Activated naive CD8-positive, alpha-beta T cell treated with anti-CD3 and anti-CD28 coated beads, Interleukin-2, amount 10 ng/mL, durations not matched to agents 7 days and 5 days (primary cell): ENCODE data around the gene PAXX. TPM values are rescaled to one million over a fixed set of nuclear protein-coding genes. Genes with fewer than 3 reads are reported as not detected.
"Not testable (repeated sequence)": the region's sequence is repeated elsewhere in the genome, so short reads cannot be mapped to it uniquely, and the experiment has no call there.

Experiments
- ATAC-seq: fragments of 150-1000 bp; cut with Tn5 transposase; one replicate; pipeline ENCODE4 v1.10.0; 2021; ENCODE audit warnings: low read depth, moderate library complexity
- POLR2A ChIA-PET: fragments of 350-600 bp; sonication (Branson Sonifier 250); formaldehyde crosslinking; loops from one replicate; lab custom pipeline; 2021; ENCODE audit warnings: antibody characterized with exemption; lab: Charles Lee
- DNase-seq: peaks from one replicate; pipeline ENCODE4 v3.0.0; 2021
- H3K27ac Mint-ChIP-seq: one replicate; pipeline ENCODE4 v1.8.0; 2022; ENCODE audit warnings: mild to moderate bottlenecking, mixed read lengths
- H3K27me3 Mint-ChIP-seq: one replicate; pipeline ENCODE4 v1.8.0; 2022; ENCODE audit warnings: mild to moderate bottlenecking, moderate library complexity, mixed read lengths
- H3K36me3 Mint-ChIP-seq: one replicate; pipeline ENCODE4 v1.8.0; 2021; ENCODE audit warnings: mild to moderate bottlenecking, mixed read lengths
- H3K4me1 Mint-ChIP-seq: one replicate; pipeline ENCODE4 v1.8.0; 2021; ENCODE audit warnings: mixed read lengths
- H3K4me3 Mint-ChIP-seq: one replicate; pipeline ENCODE4 v1.8.0; 2022; ENCODE audit warnings: mild to moderate bottlenecking, moderate library complexity, mixed read lengths
- H3K9me3 Mint-ChIP-seq: one replicate; pipeline ENCODE4 v1.8.0; 2021; ENCODE audit warnings: mixed read lengths
- total RNA-seq, 2 experiments: library from RNA; stranded (reverse); gene quantifications; one replicate each; pipeline ENCODE4 v1.2.3, GENCODE V29; 2021

PAXX gene
- total RNA-seq, 2 experiments from 2014 or later: 93.4 to 97.2 TPM

GRCh38 chr9:136996361-136997292, 4.4 kb downstream of the PAXX start, which contains the start of gene CLIC3:
Gene CLIC3, minus strand, starts transcription at chr9:136996568. Its CDS starts 25 bp downstream, at chr9:136996543.
- peak within 1 kb of the TSS; percentile 82 for H3K27ac Mint-ChIP-seq
- peaks cover 2% of the 10 kb centered on the region for H3K36me3 Mint-ChIP-seq
- ATAC-seq (peak; percentile 10), DNase-seq (peak; percentile 73)
- peaks cover 2% of the 10 kb centered on the region for H3K27me3 Mint-ChIP-seq
- POLR2A ChIA-PET: interaction anchor here (0.9 to 1.7 kb wide), 11 partner anchors 18 to 133 kb away, joined by 3 to 10 read pairs (median 3); partner anchors contain the start of genes C8G and MAN1B1
- peaks cover 34% of the 10 kb centered on the region for H3K4me1 Mint-ChIP-seq
- peak within 1 kb of the TSS; percentile 64 for H3K4me3 Mint-ChIP-seq
- H3K9me3 Mint-ChIP-seq: no peaks in the 10 kb centered on the region

- POLR2A ChIA-PET: interaction anchor here (1.1 to 1.7 kb wide), 4 partner anchors 29 to 132 kb away, joined by 3 to 5 read pairs (median 4); no protein-coding TSS in a partner anchor
- peak overlapping the region; percentile 82 for H3K27ac Mint-ChIP-seq
- peak overlapping the region; percentile 70 for H3K4me3 Mint-ChIP-seq
- DNase-seq: no peak
- H3K9me3 Mint-ChIP-seq: no peaks in the 10 kb centered on the region
- peaks cover 33% of the 10 kb centered on the region for H3K4me1 Mint-ChIP-seq
- peaks cover 7% of the 10 kb centered on the region for H3K27me3 Mint-ChIP-seq
- no peak for ATAC-seq
- H3K36me3 Mint-ChIP-seq: peaks cover 2% of the 10 kb centered on the region
Measured at GRCh38 chr9:136997371-136997770, 5.1 kb downstream of the PAXX start.

- ATAC-seq: peak; percentile 7
- Mint-ChIP-seq H3K27me3 (peaks cover 10% of the 10 kb centered on the region), H3K9me3 (no peaks in the 10 kb centered on the region), H3K4me1 (peaks cover 33% of the 10 kb centered on the region), H3K36me3 (peaks cover 2% of the 10 kb centered on the region), H3K4me3 (peak overlapping the region; percentile 70), H3K27ac (peak overlapping the region; percentile 82)
- DNase-seq: peak; percentile 58
- POLR2A ChIA-PET: interaction anchor here (1.1 kb wide), 1 partner anchor 50 kb away, joined by 3 read pairs; no protein-coding TSS in a partner anchor
Measured at GRCh38 chr9:136997830-136998234, 5.6 kb downstream of the PAXX start.

DNA sequence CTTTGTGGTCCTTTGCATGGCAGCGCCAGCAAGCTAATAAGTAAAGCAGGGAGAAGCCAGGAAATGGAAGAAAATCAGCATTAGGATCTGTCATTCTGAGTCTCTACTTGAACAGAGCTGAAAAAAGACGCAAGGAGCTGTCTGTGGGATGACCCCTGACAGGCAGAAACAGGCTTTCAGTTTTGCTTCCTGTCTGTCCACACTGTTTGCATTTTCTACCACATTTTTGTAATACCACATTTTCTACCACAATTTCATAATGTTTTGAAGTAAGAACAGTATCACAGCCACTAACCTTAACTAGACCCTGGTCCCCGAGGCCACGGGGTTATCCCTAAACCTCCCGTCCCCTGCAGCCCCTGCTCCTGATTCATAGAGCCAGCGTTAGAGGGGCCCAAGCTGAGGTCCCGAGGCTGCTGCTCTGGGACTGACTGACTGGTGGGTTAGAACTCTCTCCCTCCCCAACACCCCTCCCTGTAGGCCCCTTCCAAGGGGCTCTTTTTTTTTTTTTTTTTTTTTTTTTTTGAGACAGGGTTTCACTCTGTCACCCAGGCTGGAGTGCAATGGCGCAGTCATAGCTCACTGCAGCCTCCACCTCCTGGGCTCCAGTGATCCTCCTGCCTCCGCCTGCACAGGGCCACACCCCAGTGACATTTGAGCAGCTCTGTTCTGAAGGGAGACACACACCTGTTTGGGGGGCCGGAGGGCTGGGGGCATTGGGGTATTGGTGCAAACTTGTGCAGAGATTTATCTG, 8.1 kb downstream of the PAXX start:
- Mint-ChIP-seq H3K27ac (peak overlapping the region; percentile 82), H3K36me3 (no peaks in the 10 kb centered on the region), H3K4me1 (peaks cover 28% of the 10 kb centered on the region), H3K9me3 (no peaks in the 10 kb centered on the region), H3K4me3 (peak overlapping the region; percentile 65), H3K27me3 (peaks cover 12% of the 10 kb centered on the region)
- DNase-seq: peak; percentile 58
- POLR2A ChIA-PET: interaction anchor here (0.6 to 1.8 kb wide), 10 partner anchors 8 to 646 kb away, joined by 3 to 11 read pairs (median 4); partner anchors contain the start of gene PAXX
- peak; percentile 59 for ATAC-seq

DNA sequence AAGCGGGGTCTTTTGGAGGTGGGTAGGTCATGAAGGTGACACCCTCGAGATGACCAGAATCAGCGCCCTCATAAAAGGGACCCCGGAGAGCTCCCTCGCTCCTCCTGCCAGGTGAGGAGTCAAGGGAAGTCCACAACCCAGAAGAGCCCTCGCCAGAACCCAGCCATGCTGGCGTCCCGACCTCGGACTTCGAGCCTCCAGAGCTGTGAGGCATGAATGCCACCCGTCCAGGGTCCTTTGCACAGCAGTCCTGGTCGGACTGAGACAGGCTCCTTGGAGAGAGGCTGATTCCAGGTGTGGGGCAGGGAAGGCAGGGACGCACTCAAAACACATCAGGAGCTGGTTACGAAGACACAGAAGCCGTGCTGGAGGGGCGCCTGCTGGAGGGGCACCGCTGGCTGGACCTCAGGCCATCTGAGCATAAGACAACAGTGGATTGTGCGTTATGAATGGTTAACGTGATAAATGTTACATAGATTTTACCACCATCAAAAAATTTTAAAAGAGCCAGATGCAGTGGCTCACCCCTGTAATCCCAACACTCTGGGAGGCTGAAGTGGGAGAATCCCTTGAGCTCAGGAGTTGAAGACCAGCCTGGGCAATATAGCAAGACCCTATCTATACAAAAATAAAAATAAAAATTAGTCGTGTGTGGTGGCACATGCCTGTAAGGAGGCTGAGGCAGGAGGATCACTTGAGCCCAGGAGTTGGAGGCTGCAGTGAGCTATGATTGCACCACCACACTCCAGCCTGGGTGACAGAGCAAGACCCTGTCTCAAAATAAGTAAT, 9.8 kb downstream of the PAXX start:
- POLR2A ChIA-PET: no interaction called here
- ATAC-seq (no peak), DNase-seq (no peak)
- Mint-ChIP-seq H3K27ac (no peak overlapping the region), H3K27me3 (peaks cover 12% of the 10 kb centered on the region), H3K4me1 (peaks cover 29% of the 10 kb centered on the region), H3K36me3 (no peaks in the 10 kb centered on the region), H3K4me3 (no peak overlapping the region), H3K9me3 (no peaks in the 10 kb centered on the region)

DNA sequence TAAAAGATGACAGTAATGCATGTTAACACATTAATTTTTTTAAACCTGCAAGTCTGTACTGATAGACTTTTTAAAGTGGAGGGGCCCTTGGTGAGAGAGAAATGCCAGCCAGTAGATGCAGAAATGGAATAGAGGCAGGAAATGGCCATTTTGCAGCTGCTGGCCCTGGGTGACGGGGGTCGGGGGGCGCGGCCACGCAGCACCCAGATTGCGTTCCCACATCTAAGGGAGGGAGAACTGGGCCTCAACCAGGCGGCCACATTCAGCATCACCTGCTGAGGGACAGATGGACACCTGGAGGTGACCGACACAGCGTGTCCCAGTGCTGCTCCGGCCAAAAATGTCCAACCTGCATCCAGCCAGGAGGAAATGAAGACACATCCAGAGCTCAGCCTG, 10.4 kb downstream of the PAXX start:
- Mint-ChIP-seq H3K4me1 (peaks cover 27% of the 10 kb centered on the region), H3K4me3 (no peak overlapping the region), H3K36me3 (no peaks in the 10 kb centered on the region), H3K9me3 (no peaks in the 10 kb centered on the region), H3K27ac (no peak overlapping the region), H3K27me3 (peaks cover 12% of the 10 kb centered on the region)
- no peak for ATAC-seq
- POLR2A ChIA-PET: no interaction called here
- no peak for DNase-seq

DNA sequence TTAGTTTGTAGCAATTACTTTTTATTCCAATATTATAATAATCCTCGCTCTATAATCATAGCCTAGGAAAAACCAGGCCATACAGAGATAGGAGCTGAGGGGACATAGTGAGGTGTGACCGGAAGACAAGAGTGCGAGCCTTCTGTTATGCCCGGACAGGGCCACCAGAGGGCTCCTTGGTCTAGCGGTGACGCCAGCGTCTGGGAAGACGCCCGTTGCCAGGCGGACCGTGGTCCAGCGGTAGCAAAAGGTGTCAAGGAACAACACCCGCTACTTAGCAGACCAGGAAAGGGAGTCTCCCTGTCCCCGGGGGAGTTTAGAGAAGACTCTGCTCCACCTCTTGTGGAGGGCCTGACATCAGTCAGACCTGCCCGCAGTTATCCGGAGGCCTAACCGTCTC, 12.1 kb downstream of the PAXX start:
- H3K4me3 Mint-ChIP-seq, H3K9me3 Mint-ChIP-seq, ATAC-seq, DNase-seq, H3K27ac Mint-ChIP-seq, H3K36me3 Mint-ChIP-seq: not testable (repeated sequence)
- POLR2A ChIA-PET: interaction anchor here (1.5 kb wide), 1 partner anchor 31 kb away, joined by 3 read pairs; no protein-coding TSS in a partner anchor
- peaks cover 12% of the 10 kb centered on the region for H3K27me3 Mint-ChIP-seq
- H3K4me1 Mint-ChIP-seq: peaks cover 15% of the 10 kb centered on the region

DNA sequence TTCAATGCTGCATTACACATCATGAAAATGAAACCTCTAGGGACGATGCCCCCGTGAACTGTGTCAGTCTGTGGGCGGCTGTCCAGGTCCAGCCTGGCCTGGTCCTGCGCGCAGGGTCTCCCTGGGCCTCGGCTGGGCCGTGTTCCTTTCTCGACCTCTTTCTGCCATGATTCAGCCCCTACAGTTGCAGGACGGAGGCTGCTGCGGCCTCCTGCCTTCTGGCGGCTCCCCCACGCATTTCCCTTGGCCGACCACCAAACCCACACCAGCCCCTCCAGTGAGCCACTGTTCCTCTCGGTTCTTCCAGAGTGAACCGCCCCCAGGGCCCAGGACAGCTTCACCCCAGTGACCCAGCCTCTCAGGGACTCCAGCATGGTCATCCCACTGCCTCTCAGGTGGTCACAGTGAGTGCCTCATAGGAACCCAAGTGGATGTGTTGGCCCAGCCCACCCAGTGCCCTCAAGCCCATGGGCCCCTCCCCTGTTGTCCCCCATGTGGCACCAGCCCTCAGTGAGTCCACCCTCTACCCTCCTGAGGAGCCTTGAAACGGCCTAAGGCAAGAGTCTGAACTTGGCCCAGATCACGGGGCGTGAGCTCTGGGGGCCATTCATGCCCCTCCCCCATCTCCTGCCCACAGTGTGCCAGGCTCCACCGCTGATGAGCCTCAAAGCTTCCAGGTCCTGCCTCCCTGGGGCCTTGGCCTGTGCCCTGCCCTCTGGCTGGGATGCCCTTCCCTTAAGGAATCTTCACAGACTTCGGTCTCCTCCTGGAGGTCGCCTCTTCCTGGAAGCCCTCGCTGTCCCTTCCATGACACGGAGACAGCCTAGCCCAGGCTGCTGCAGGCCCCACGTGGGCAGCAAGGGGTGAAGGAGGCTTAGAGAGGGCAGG, 14.1 kb downstream of the PAXX start:
- ATAC-seq (no peak), DNase-seq (no peak)
- Mint-ChIP-seq H3K4me3 (no peak overlapping the region), H3K36me3 (no peaks in the 10 kb centered on the region), H3K27ac (no peak overlapping the region), H3K9me3 (no peaks in the 10 kb centered on the region), H3K27me3 (peaks cover 10% of the 10 kb centered on the region), H3K4me1 (peaks cover 5% of the 10 kb centered on the region)
- POLR2A ChIA-PET: interaction anchor here (1.5 kb wide), 1 partner anchor 29 kb away, joined by 3 read pairs; no protein-coding TSS in a partner anchor

- no peak overlapping the region for H3K4me3 Mint-ChIP-seq
- no peaks in the 10 kb centered on the region for H3K36me3 Mint-ChIP-seq
- H3K27me3 Mint-ChIP-seq: peaks cover 6% of the 10 kb centered on the region
- POLR2A ChIA-PET: no interaction called here
- H3K27ac Mint-ChIP-seq: no peak overlapping the region
- H3K9me3 Mint-ChIP-seq: no peaks in the 10 kb centered on the region
- ATAC-seq: no peak
- DNase-seq: no peak
- H3K4me1 Mint-ChIP-seq: peaks cover 5% of the 10 kb centered on the region
Measured at GRCh38 chr9:137007108-137007815, 15.0 kb downstream of the PAXX start.

DNA sequence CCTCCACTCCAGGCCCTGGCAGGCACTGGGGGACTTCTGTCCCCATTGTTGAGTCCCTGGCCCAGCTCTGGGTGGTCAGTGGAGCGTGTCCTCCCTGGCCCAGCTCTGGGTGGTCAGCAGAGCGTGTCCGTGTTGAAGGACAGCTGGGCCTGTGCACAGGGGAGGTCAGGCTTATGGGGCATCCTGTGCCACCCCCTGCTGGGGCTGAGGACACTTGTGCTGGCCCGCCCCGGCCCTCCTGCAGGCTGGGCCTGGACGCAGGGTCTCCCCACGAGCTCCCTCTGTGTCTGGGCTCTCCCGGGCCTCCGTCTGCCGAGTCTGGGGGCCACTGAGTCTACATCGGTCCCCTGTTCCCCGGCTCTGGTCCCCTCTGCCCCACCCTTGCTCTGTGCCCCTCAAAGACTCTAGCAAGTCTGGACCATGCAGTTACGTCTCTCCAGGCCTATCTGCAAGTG, 15.6 kb downstream of the PAXX start:
- DNase-seq (no peak), ATAC-seq (no peak)
- H3K27me3 Mint-ChIP-seq: peaks cover 2% of the 10 kb centered on the region
- no peaks in the 10 kb centered on the region for H3K9me3 Mint-ChIP-seq
- no peaks in the 10 kb centered on the region for H3K36me3 Mint-ChIP-seq
- peaks cover 5% of the 10 kb centered on the region for H3K4me1 Mint-ChIP-seq
- H3K4me3 Mint-ChIP-seq: no peak overlapping the region
- H3K27ac Mint-ChIP-seq: no peak overlapping the region
- POLR2A ChIA-PET: no interaction called here

DNA sequence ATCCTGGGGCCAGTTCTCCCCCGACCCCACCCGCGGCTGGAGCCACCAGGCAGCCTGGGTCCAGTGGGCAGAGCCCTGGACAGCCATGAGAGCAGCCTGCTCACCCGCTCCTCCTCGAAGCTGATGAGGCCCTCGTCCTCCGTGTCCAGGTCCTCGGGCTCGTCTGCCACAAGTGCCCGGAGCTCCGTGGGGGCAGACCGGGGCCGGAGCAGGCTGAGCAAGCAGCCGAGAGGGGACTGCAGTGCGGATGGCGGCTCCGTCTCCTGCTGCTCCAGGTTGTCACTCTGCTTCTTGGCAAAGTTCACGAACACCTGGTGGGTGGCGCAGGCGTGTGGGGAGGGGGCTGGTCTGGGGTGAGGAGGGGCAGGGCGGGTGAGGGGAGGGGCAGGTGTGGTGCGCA, 16.1 kb downstream of the PAXX start:
- ATAC-seq: no peak
- H3K27me3 Mint-ChIP-seq: peaks cover 2% of the 10 kb centered on the region
- H3K9me3 Mint-ChIP-seq: no peaks in the 10 kb centered on the region
- no peaks in the 10 kb centered on the region for H3K36me3 Mint-ChIP-seq
- H3K4me1 Mint-ChIP-seq: peaks cover 5% of the 10 kb centered on the region
- H3K27ac Mint-ChIP-seq: no peak overlapping the region
- H3K4me3 Mint-ChIP-seq: no peak overlapping the region
- POLR2A ChIA-PET: no interaction called here
- DNase-seq: no peak
